ENCODE data around the gene ZNF185.

DNA sequence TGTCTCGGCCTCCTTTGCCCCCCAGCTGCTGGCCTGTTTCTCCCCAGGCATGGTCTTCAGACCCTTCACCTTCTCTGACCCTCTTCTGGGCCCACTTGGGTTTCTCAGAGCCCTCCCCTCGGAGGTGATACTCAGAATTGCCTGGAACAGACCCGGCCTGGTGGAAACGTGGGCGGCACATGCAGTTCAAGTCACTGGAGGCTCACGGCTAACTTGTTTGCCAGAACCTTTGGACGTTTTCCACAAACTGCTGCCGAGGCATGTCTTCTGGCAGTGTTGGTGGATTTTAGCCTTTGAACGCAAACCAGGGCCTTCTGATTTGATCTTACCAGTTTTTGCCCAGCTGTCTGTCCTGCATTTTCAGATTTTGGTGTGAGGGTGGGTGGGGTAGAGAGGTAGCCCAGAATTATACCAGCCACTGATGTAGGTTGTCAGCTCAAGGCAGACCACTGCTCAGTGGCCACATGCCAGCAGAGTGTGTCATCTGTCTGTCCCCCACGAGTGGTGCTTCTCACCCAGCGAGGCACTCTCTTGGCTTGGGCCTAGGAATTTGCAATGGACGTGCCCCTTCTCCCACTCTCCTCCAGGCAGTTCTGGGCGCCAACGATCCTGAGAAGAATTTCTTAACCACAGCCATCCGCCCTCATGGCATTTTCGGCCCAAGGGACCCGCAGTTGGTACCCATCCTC is 32.5 kb upstream of the ZNF185 start:
- TF ChIP-seq EZH2 (IDR thresholded peaks at IDR 0.05; ENCODE audit: low read depth), result no peak
- TF ChIP-seq, protein P1, sequence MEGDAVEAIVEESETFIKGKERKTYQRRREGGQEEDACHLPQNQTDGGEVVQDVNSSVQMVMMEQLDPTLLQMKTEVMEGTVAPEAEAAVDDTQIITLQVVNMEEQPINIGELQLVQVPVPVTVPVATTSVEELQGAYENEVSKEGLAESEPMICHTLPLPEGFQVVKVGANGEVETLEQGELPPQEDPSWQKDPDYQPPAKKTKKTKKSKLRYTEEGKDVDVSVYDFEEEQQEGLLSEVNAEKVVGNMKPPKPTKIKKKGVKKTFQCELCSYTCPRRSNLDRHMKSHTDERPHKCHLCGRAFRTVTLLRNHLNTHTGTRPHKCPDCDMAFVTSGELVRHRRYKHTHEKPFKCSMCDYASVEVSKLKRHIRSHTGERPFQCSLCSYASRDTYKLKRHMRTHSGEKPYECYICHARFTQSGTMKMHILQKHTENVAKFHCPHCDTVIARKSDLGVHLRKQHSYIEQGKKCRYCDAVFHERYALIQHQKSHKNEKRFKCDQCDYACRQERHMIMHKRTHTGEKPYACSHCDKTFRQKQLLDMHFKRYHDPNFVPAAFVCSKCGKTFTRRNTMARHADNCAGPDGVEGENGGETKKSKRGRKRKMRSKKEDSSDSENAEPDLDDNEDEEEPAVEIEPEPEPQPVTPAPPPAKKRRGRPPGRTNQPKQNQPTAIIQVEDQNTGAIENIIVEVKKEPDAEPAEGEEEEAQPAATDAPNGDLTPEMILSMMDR (conservative IDR thresholded peaks at IDR 0.05), result no peak

Measured in PC-9 (cell line).